Right lobe of liver (tissue), 4 donors: ENCODE data around the gene FBXO28.

ENCODE experiments used
- POLR2A ChIP-seq: fragments of 450-650 bp; IDR thresholded peaks from one replicate; pipeline ENCODE4 v1.6.1; 2017; ENCODE audit warnings: antibody characterized with exemption, mild to moderate bottlenecking
- TF ChIP-seq, protein P1 (sequence below), 4 donors: fragments of 200-600 bp in 3 of 4; fragments of 450-650 bp in 1 of 4; IDR thresholded peaks; one replicate each; pipeline versions ENCODE4 v1.5.1 to v1.8.0; 2016 to 2022; ENCODE audit warnings: antibody characterized with exemption in 4 of 4, mild to moderate bottlenecking in 2 of 4
- donor health status: DM: no; HTN: no; CAD: no.
- donor health status: DM: no; HTN: no; CAD: no.
- donor health status: DM: no; HTN: yes; CAD: no.

- TF ChIP-seq, protein P1, sequence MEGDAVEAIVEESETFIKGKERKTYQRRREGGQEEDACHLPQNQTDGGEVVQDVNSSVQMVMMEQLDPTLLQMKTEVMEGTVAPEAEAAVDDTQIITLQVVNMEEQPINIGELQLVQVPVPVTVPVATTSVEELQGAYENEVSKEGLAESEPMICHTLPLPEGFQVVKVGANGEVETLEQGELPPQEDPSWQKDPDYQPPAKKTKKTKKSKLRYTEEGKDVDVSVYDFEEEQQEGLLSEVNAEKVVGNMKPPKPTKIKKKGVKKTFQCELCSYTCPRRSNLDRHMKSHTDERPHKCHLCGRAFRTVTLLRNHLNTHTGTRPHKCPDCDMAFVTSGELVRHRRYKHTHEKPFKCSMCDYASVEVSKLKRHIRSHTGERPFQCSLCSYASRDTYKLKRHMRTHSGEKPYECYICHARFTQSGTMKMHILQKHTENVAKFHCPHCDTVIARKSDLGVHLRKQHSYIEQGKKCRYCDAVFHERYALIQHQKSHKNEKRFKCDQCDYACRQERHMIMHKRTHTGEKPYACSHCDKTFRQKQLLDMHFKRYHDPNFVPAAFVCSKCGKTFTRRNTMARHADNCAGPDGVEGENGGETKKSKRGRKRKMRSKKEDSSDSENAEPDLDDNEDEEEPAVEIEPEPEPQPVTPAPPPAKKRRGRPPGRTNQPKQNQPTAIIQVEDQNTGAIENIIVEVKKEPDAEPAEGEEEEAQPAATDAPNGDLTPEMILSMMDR (IDR thresholded peaks at IDR 0.05), result no peak
- no peak for TF ChIP-seq POLR2A
Measured at GRCh38 chr1:224095339-224095738, 18.6 kb upstream of the FBXO28 start.
